ENCODE measurements around the gene ZAP70. TPM values are rescaled to one million over a fixed set of nuclear protein-coding genes. Genes with fewer than 3 reads are reported as not detected.
A peak's percentile ranks its signal among the peaks of the same experiment; 100 is the strongest.

The ZAP70 gene
- total RNA-seq, 2 experiments from 2014 or later: 218 TPM

GRCh38 chr2:97697252-97698235 lies 15.8 kb upstream of the ZAP70 start:
- H3K27ac Mint-ChIP-seq: no peak overlapping the region
- intact Hi-C loops (cut with micrococcal nuclease): loop anchor here (1.0 kb wide), 2 partner anchors 33 to 107 kb away; partner anchors contain the start of gene ACTR1B
- H3K4me3 Mint-ChIP-seq: peak overlapping the region; percentile 34
- peak; percentile 84 for TF ChIP-seq CTCF (IDR thresholded peaks at IDR 0.05)
- CTCF ChIA-PET: interaction anchor here (0.6 to 7.4 kb wide), 35 partner anchors 9 to 1190 kb away, joined by 3 to 154 read pairs (median 5); partner anchors contain the start of genes ACTR1B, ANKRD36B, COX5B and ZAP70
- peak; percentile 97 for DNase-seq
- no peaks in the 10 kb centered on the region for H3K9me3 Mint-ChIP-seq
- peaks cover 10% of the 10 kb centered on the region for H3K4me1 Mint-ChIP-seq (ENCODE audit: low read depth)
- POLR2A ChIA-PET: interaction anchor here (0.8 to 3.6 kb wide), 9 partner anchors 17 to 108 kb away, joined by 3 to 21 read pairs (median 4); partner anchors contain the start of genes ACTR1B, ANKRD36B and ZAP70
- H3K36me3 Mint-ChIP-seq (ENCODE audit: low read depth): no peaks in the 10 kb centered on the region
- no peaks in the 10 kb centered on the region for H3K27me3 Mint-ChIP-seq
- peak; percentile 89 for ATAC-seq

- H3K4me1 Mint-ChIP-seq (ENCODE audit: low read depth): peaks cover 10% of the 10 kb centered on the region
- H3K4me3 Mint-ChIP-seq: no peak overlapping the region
- POLR2A ChIA-PET: interaction anchor here (0.6 to 3.6 kb wide), 8 partner anchors 16 to 109 kb away, joined by 3 to 21 read pairs (median 6); partner anchors contain the start of genes ACTR1B, ANKRD36B and COX5B
- CTCF ChIA-PET: interaction anchor here (0.8 to 7.4 kb wide), 25 partner anchors 10 to 686 kb away, joined by 3 to 154 read pairs (median 7); partner anchors contain the start of genes ACTR1B, ANKRD36B, COX5B and ZAP70
- DNase-seq: no peak
- ATAC-seq: no peak
- no peak for TF ChIP-seq CTCF (IDR thresholded peaks at IDR 0.05)
- H3K27ac Mint-ChIP-seq: no peak overlapping the region
- no peaks in the 10 kb centered on the region for H3K27me3 Mint-ChIP-seq
- H3K36me3 Mint-ChIP-seq (ENCODE audit: low read depth): no peaks in the 10 kb centered on the region
- intact Hi-C loops (cut with micrococcal nuclease): no loop called here
- no peaks in the 10 kb centered on the region for H3K9me3 Mint-ChIP-seq
Measured at GRCh38 chr2:97698530-97698929, 14.8 kb upstream of the ZAP70 start.

GRCh38 chr2:97699765-97700444 lies 13.5 kb upstream of the ZAP70 start:
- intact Hi-C loops (cut with micrococcal nuclease): no loop called here
- Mint-ChIP-seq H3K36me3 (ENCODE audit: low read depth) (no peaks in the 10 kb centered on the region), H3K4me1 (ENCODE audit: low read depth) (peaks cover 10% of the 10 kb centered on the region), H3K27ac (peak overlapping the region; percentile 35), H3K4me3 (no peak overlapping the region), H3K9me3 (no peaks in the 10 kb centered on the region), H3K27me3 (no peaks in the 10 kb centered on the region)
- peak; percentile 91 for ATAC-seq
- CTCF ChIA-PET: interaction anchor here (0.6 to 7.4 kb wide), 32 partner anchors 8 to 1632 kb away, joined by 3 to 154 read pairs (median 8); partner anchors contain the start of genes ACTR1B, ANKRD36B, COX5B and ZAP70
- POLR2A ChIA-PET: interaction anchor here (1.0 to 2.2 kb wide), 9 partner anchors 15 to 109 kb away, joined by 3 to 7 read pairs (median 5); partner anchors contain the start of gene COX5B
- peak; percentile 88 for DNase-seq
- TF ChIP-seq CTCF (IDR thresholded peaks at IDR 0.05): peak; percentile 66

- Mint-ChIP-seq H3K36me3 (ENCODE audit: low read depth) (no peaks in the 10 kb centered on the region), H3K9me3 (no peaks in the 10 kb centered on the region), H3K4me1 (ENCODE audit: low read depth) (peaks cover 10% of the 10 kb centered on the region), H3K4me3 (no peak overlapping the region), H3K27ac (no peak overlapping the region), H3K27me3 (no peaks in the 10 kb centered on the region)
- intact Hi-C loops (cut with micrococcal nuclease): no loop called here
- no peak for TF ChIP-seq CTCF (IDR thresholded peaks at IDR 0.05)
- ATAC-seq (no peak), DNase-seq (no peak)
- ChIA-PET CTCF (interaction anchor here (0.9 to 7.4 kb wide), 8 partner anchors 8 to 111 kb away, joined by 3 to 154 read pairs (median 26); partner anchors contain the start of genes ACTR1B, ANKRD36B and ZAP70), POLR2A (interaction anchor here (1.3 to 2.6 kb wide), 2 partner anchors 10 to 12 kb away, joined by 3 to 7 read pairs; partner anchors contain the start of gene ZAP70)
Measured at GRCh38 chr2:97701186-97701585, 12.2 kb upstream of the ZAP70 start.

Measured in activated CD8-positive, alpha-beta T cell treated with anti-CD3 and anti-CD28 coated beads for 36 hours (primary cell).